Activated CD4-positive, alpha-beta T cell treated with anti-CD3 and anti-CD28 coated beads, Interleukin-2, amount 50 U/mL, for 16 hours (primary cell): ENCODE measurements around the gene LYPD5.

Source experiments
- DNase-seq: peaks from one replicate; pipeline ENCODE4 v3.0.0-alpha.2; 2020

Gene LYPD5

GRCh38 chr19:43749898-43750297 lies 52.3 kb downstream of the LYPD5 start:
- DNase-seq, result no peak

- DNase-seq, result no peak
Observed at GRCh38 chr19:43749152-43749551, 53.1 kb downstream of the LYPD5 start.

- no peak for DNase-seq
Observed at GRCh38 chr19:43748685-43749084, 53.6 kb downstream of the LYPD5 start.

GRCh38 chr19:43748205-43748594 lies 54.0 kb downstream of the LYPD5 start:
- DNase-seq, result no peak

- DNase-seq, result no peak
Observed at GRCh38 chr19:43747557-43748204, 54.6 kb downstream of the LYPD5 start.
